WERI-Rb-1 (cell line): Measurements from ENCODE around the gene DGCR8.

Experiments
- DNase-seq: peaks from one replicate; pipeline ENCODE4 v3.0.0-alpha.2; 2020
- H3K27ac ChIP-seq: fragments of 250-450 bp; sonication (Bioruptor Pico); 2 replicates; pipeline ENCODE4 v1.5.1; 2020; ENCODE audit warnings: mild to moderate bottlenecking, moderate library complexity
- H3K27me3 ChIP-seq: fragments of 250-450 bp; sonication (Bioruptor Pico); 2 replicates; pipeline ENCODE4 v1.5.1; 2021; ENCODE audit warnings: mild to moderate bottlenecking, low read depth, moderate library complexity; ENCODE audit not compliant: insufficient read depth, severe bottlenecking
- H3K36me3 ChIP-seq: fragments of 250-450 bp; sonication (Bioruptor Pico); 2 replicates; pipeline ENCODE4 v1.5.1; 2020; ENCODE audit warnings: mild to moderate bottlenecking, moderate library complexity
- H3K4me3 ChIP-seq: 2 replicates; pipeline ENCODE4 v1.5.1; 2011; ENCODE audit warnings: low read depth, mild to moderate bottlenecking, control low read depth, low read length
- H3K9me3 ChIP-seq: fragments of 250-450 bp; sonication (Bioruptor Pico); 2 replicates; pipeline ENCODE4 v1.5.1; 2021; ENCODE audit warnings: mild to moderate bottlenecking, moderate library complexity; ENCODE audit not compliant: severe bottlenecking
- CTCF ChIP-seq: IDR thresholded peaks from 2 replicates; pipeline ENCODE4 v1.5.1; 2011; ENCODE audit warnings: low read depth, mild to moderate bottlenecking, control low read depth, inconsistent platforms, low read length

DGCR8 gene

GRCh38 chr22:20121856-20122415 is 41.9 kb downstream of the DGCR8 start:
- Histone ChIP-seq H3K27me3 (no peaks in the 10 kb centered on the region), H3K36me3 (peaks cover 85% of the 10 kb centered on the region), H3K27ac (no peak overlapping the region), H3K9me3 (no peaks in the 10 kb centered on the region), H3K4me3 (no peak overlapping the region)
- TF ChIP-seq CTCF, result no peak
- no peak for DNase-seq

GRCh38 chr22:20123366-20124082 is 43.5 kb downstream of the DGCR8 start:
- Histone ChIP-seq H3K9me3 (no peaks in the 10 kb centered on the region), H3K36me3 (peaks cover 89% of the 10 kb centered on the region), H3K27ac (no peak overlapping the region), H3K27me3 (no peaks in the 10 kb centered on the region), H3K4me3 (no peak overlapping the region)
- DNase-seq, result no peak
- TF ChIP-seq CTCF, result no peak

DNA sequence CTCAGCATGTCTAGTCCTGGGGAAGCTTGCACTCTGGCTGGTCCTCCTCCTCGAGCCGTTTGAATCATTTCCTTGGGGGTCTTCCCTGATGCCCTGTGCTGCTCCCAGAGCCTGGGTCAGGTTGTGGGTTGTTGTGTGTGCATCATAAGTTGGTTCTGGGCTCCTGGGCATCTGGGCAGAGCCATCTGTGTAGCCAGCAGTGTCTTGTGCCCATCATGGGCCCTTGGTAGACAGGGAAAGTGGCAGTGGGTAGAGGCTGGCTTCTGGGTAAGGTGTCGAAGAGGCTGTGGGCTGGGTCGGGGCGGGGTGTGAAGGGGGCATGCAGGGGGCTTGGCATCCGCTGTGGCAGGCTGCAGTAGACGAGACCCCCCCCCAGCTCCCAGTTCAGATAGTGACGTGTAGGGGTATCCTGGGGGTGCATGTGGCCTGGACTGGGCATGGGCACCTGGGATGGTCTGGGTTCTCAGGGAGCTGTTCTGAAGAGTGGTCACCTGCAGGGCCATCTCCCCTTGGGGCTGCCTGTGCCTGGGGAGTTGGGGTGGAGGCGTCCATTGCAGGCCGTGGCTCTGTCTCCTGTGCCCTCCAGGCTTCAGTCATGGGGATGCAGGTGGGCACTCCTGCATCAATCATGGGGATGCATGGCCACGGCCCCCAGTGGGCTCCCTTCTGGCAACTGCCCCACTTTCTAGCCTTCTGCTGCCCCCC is 44.2 kb downstream of the DGCR8 start:
- TF ChIP-seq CTCF, result no peak
- Histone ChIP-seq H3K27ac (no peak overlapping the region), H3K9me3 (no peaks in the 10 kb centered on the region), H3K36me3 (peaks cover 82% of the 10 kb centered on the region), H3K4me3 (no peak overlapping the region), H3K27me3 (no peaks in the 10 kb centered on the region)
- DNase-seq, result no peak

DNA sequence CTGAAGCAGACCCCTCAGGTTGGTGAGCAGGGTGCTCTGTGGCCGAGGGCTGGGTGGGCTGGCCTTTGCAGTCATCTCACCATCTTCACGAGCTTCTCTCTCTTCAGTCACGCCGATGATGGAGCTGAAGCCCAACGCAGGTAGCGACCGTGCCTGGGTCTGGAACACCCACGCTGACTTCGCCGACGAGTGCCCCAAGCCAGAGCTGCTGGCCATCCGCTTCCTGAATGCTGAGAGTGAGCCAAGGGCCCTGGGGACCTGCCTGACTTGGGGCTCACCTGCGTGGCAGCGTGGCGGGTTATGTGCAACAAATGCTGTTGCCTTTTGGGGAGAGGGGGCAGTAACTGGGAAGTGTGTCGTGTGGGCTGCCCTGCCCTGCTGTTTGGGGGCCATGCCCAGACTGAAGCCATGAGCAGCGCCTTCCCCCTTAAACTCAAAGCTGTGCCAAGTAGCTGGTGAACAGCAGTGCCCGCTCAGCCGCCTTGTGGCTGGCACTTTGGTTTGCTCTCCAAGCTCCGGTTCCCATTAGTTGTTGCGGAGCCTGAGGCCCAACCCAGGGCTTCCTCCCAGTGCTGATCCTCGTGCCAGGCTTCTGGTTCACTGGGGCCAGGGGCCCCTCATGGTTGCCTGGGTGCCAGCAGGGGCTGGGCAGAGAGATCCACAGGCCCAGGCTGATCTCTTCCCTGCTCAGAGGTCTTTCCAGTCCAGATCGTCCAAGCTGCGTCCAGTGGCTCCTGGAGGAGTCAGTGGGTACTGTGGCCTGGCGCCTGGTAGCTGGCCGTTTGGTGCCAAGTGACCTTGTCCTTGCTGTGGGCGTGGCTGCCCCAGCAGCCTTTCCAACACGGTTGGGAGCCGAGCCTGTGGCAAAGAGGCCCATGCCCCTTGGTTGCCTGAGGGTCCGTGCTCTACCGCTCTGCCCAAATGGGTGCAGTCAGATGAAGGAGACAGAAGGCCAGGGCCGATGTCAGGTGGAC is 45.4 kb downstream of the DGCR8 start:
- H3K4me3 ChIP-seq, result no peak overlapping the region
- H3K9me3 ChIP-seq, result no peaks in the 10 kb centered on the region
- no peak for DNase-seq
- peak overlapping the region; percentile 7; the same call in 1 of the 2 replicates for H3K27ac ChIP-seq
- H3K36me3 ChIP-seq, result peaks cover 69% of the 10 kb centered on the region
- H3K27me3 ChIP-seq, result no peaks in the 10 kb centered on the region
- no peak for TF ChIP-seq CTCF

DNA sequence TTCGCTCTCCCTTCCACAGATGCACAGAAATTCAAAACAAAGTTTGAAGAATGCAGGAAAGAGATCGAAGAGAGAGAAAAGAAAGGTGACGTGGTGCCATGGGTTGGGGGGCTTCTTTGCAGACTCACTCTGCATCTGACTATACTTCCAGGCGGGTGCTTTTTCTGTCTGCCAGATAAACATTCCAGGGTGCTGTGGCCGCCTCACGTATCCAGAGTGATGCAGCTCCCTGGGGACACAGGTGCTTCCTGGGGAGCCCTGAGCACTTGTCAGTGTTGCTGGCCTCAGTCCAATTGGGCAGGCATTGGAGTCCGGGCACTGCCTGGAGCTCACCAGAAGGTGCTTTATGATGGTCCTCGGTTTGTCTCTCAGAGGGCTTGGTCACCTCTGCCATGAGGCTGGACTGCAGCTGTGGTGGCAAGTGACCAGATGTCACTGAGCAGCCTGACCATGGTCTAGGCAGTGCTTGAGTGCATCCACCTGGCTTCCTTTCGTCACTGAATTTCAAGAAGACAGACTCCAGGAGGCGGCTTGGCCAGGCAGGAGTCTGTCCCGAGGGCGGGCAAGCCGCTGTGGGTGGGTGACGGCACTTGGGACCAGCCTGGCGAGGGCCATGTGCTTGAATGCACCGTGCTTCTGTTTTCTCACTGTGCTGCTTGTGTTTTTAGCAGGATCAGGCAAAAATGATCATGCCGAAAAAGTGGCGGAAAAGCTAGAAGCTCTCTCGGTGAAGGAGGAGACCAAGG is 46.4 kb downstream of the DGCR8 start:
- H3K36me3 ChIP-seq, result peaks cover 59% of the 10 kb centered on the region
- DNase-seq, result no peak

More for the DNA sequence above, 46.4 kb downstream of the DGCR8 start:
- Histone ChIP-seq H3K27ac (peak overlapping the region; percentile 52), H3K4me3 (no peak overlapping the region), H3K27me3 (no peaks in the 10 kb centered on the region), H3K9me3 (no peaks in the 10 kb centered on the region)
- no peak for TF ChIP-seq CTCF
